H1 (cell line): ENCODE data around the gene GNA12. TPM values are rescaled to one million over a fixed set of nuclear protein-coding genes. Genes with fewer than 3 reads are reported as not detected.

Source experiments
- BRCA1 ChIP-seq: IDR thresholded peaks from 2 replicates; pipeline ENCODE4 v1.6.1; 2012; ENCODE audit warnings: low read depth, low read length, improper control_type of control experiment
- CBX8 ChIP-seq: fragments of 300-800, 300-1000 bp; sonication (generic); IDR thresholded peaks from 2 replicates; pipeline ENCODE4 v1.7.1; 2016; ENCODE audit warnings: low read depth, low read length, borderline replicate concordance
- CEBPB ChIP-seq: IDR thresholded peaks from 2 replicates; pipeline ENCODE4 v1.6.1; 2012; ENCODE audit warnings: low read depth, low read length
- CHD1 ChIP-seq: IDR thresholded peaks from 2 replicates; pipeline ENCODE4 v1.6.1; 2012; ENCODE audit warnings: low read depth, low read length, improper control_type of control experiment
- CREB1 ChIP-seq: IDR thresholded peaks from 2 replicates; pipeline ENCODE4 v1.6.1; 2012; ENCODE audit warnings: inconsistent platforms
- EGR1 ChIP-seq: IDR thresholded peaks from 2 replicates; pipeline ENCODE4 v1.6.1; 2011; ENCODE audit warnings: low read depth, low read length, borderline replicate concordance
- EZH2 ChIP-seq: fragments of 200-600 bp; sonication (generic); IDR thresholded peaks from 2 replicates; pipeline ENCODE4 v1.7.1; 2012; ENCODE audit warnings: low read depth, mild to moderate bottlenecking, moderate library complexity, low read length, inconsistent platforms; ENCODE audit not compliant: severe bottlenecking
- FOSL1 ChIP-seq: IDR thresholded peaks from 2 replicates; pipeline ENCODE4 v1.6.1; 2011; ENCODE audit warnings: mild to moderate bottlenecking, low read depth, low read length, moderate library complexity; ENCODE audit not compliant: insufficient read depth
- GABPA ChIP-seq: IDR thresholded peaks from 2 replicates; pipeline ENCODE4 v1.6.1; 2011; ENCODE audit warnings: mild to moderate bottlenecking, low read length, moderate library complexity, borderline replicate concordance; ENCODE audit not compliant: insufficient read depth
- JUN ChIP-seq: IDR thresholded peaks from 2 replicates; pipeline ENCODE4 v1.6.1; 2011; ENCODE audit warnings: low read depth, mild to moderate bottlenecking, improper control_type of control experiment, low read length
- POLR2AphosphoS5 ChIP-seq: IDR thresholded peaks from 2 replicates; pipeline ENCODE4 v1.6.1; 2011; ENCODE audit warnings: low read depth, low read length
- POU5F1 ChIP-seq: IDR thresholded peaks from 2 replicates; pipeline ENCODE4 v1.6.1; 2011; ENCODE audit warnings: low read depth, mild to moderate bottlenecking, low read length, moderate library complexity
- RFX5 ChIP-seq: IDR thresholded peaks from 2 replicates; pipeline ENCODE4 v1.6.1; 2011; ENCODE audit warnings: low read depth, low read length, improper control_type of control experiment, borderline replicate concordance
- RNF2 ChIP-seq: fragments of 200-900, 300-1000 bp; sonication (generic); IDR thresholded peaks from 2 replicates; pipeline ENCODE4 v1.7.1; 2016; ENCODE audit warnings: borderline replicate concordance, low read depth, mild to moderate bottlenecking, antibody characterized with exemption, low read length; ENCODE audit not compliant: poor library complexity, severe bottlenecking; ENCODE audit errors: missing control alignments
- RXRA ChIP-seq: IDR thresholded peaks from 2 replicates; pipeline ENCODE4 v1.6.1; 2011; ENCODE audit warnings: low read depth, mild to moderate bottlenecking, low read length, moderate library complexity; ENCODE audit not compliant: insufficient read depth
- SIN3A ChIP-seq, 2 experiments: IDR thresholded peaks in 1 of 2; conservative IDR thresholded peaks in 1 of 2; 2 replicates each; pipeline ENCODE4 v1.6.1; 2011 to 2012; ENCODE audit warnings: low read length in 2 of 2, improper control_type of control experiment in 1 of 2, low read depth in 1 of 2, mild to moderate bottlenecking in 1 of 2
- SIRT6 ChIP-seq: IDR thresholded peaks from one replicate; pipeline ENCODE4 v1.7.1; 2012; ENCODE audit warnings: low read length, inconsistent platforms
- SP4 ChIP-seq: IDR thresholded peaks from 2 replicates; pipeline ENCODE4 v1.6.1; 2012; ENCODE audit warnings: low read length, inconsistent platforms
- SUZ12 ChIP-seq: fragments of 200-600 bp; sonication (generic); IDR thresholded peaks from 2 replicates; pipeline ENCODE4 v1.6.1; 2012; ENCODE audit warnings: mild to moderate bottlenecking, inconsistent platforms, low read length, moderate library complexity, mixed read lengths
- TAF7 ChIP-seq: optimal IDR thresholded peaks from 2 replicates; pipeline ENCODE3; 2011; ENCODE audit warnings: low read depth, mild to moderate bottlenecking, inconsistent platforms, low read length, moderate library complexity, borderline replicate concordance
- TCF12 ChIP-seq: IDR thresholded peaks from 2 replicates; pipeline ENCODE4 v1.6.1; 2011; ENCODE audit warnings: low read depth, mild to moderate bottlenecking, low read length
- YY1 ChIP-seq: IDR thresholded peaks from 2 replicates; pipeline ENCODE4 v1.6.1; 2011; ENCODE audit warnings: low read depth, mild to moderate bottlenecking, low read length
- polyA plus RNA-seq, 7 experiments: library from polyadenylated mRNA; depleted of rRNA in 3 of 7; stranded (reverse) in 5 of 7; unstranded in 2 of 7; fragments of >200 nt in 5 of 7; fragments of 200-250 nt in 2 of 7; gene quantifications; 1 replicate in 5 of 7; 2 replicates in 1 of 7; 4 replicates in 1 of 7; pipeline versions ENCODE4 v1.2.1 to v1.2.3, GENCODE V29; 2011 to 2013; ENCODE audit warnings: missing spikeins in 2 of 7, mixed read lengths in 2 of 7
- total RNA-seq: library from RNA; stranded (reverse); fragmentation: NEBNext Ultra II Directional; extraction: Animal tissue kit (Norgen Biotek cat#: 25700); gene quantifications from 2 replicates; pipeline ENCODE4 v1.2.1, GENCODE V29; 2021
- TF ChIP-seq, protein P1 (sequence below): IDR thresholded peaks from 2 replicates; pipeline ENCODE4 v1.6.1; 2012; ENCODE audit warnings: inconsistent platforms

The GNA12 gene
- total and polyA plus RNA-seq, 2 of the 8 experiments (the other 6 are each of a cell fraction or from before 2014, with no cell fraction given): 96.5 to 109 TPM

DNA sequence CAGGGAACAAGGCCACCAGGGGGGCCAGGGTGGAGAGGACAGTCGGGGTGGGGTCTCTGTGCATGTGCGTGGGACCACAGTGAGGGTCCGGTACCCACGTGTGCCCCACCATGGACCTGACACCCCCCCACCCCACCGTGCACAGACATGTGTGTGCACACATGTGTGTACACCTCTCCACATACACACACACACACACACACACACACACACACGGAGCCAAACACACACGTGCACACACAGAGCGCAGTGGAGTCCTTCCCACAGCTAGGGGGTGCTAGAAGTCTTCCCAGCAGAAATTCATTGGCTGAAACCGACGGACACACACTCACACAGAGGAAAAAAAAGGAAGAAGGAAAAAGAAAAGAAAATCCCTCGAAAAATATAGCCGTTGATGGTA lies 42.8 kb upstream of the GNA12 start (continued):
- TF ChIP-seq RFX5 (no peak), TAF7 (peak; percentile 33), SUZ12 (no peak), TCF12 (no peak), SP4 (no peak), JUN (0 out of 2 replicates have a peak, but pooled peaks have one; percentile 19), CEBPB (no peak), CREB1 (0 out of 2 replicates have a peak, but pooled peaks have one; percentile 48), POLR2AphosphoS5 (no peak), CHD1 (no peak), BRCA1 (no peak), YY1 (0 out of 2 replicates have a peak, but pooled peaks have one; percentile 14), SIN3A (conservative IDR thresholded peaks at IDR 0.05 in 1 of 2, IDR thresholded peaks at IDR 0.05 in 1 of 2; ENCODE audit: low read depth in 1 of 2, low read length in 2 of 2) (no peak), RNF2 (no peak), POU5F1 (no peak), EGR1 (no peak), CBX8 (no peak), RXRA (no peak), SIRT6 (no peak), FOSL1 (no peak), EZH2 (no peak), GABPA (peak; percentile 41; the same call in 1 of the 2 replicates)
- TF ChIP-seq, protein P1, sequence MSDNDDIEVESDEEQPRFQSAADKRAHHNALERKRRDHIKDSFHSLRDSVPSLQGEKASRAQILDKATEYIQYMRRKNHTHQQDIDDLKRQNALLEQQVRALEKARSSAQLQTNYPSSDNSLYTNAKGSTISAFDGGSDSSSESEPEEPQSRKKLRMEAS: peak; percentile 87
